ENCODE results near the gene LDHD. TPM values are rescaled to one million over a fixed set of nuclear protein-coding genes. Genes with fewer than 3 reads are reported as not detected.
A peak's percentile ranks its signal among the peaks of the same experiment; 100 is the strongest.

The LDHD gene
- total RNA-seq, 5 donors from 2014 or later (not counting 1 experiment from before 2014, with no cell fraction given), result 0.13 to 0.47 (median 0.26) TPM; not detected in 2

GRCh38 chr16:75087375-75087979 lies 29.1 kb downstream of the LDHD start:
- Histone ChIP-seq H3K36me3 (ENCODE audit: control insufficient read depth in 2 of 2, extremely low read depth in 1 of 2, insufficient read depth in 1 of 2, low read length in 1 of 2) (no peaks in the 10 kb centered on the region), H3K4me3 (ENCODE audit: control insufficient read depth in 1 of 2, extremely low read depth in 1 of 2, low read length in 1 of 2) (no peak overlapping the region), H3K9me3 (no peaks in the 10 kb centered on the region), H3K4me1 (ENCODE audit: control insufficient read depth in 1 of 2, extremely low read depth in 1 of 2, insufficient read depth in 2 of 2, low read length in 2 of 2) (no peaks in the 10 kb centered on the region), H3K27me3 (replicated peaks in 1 of 2; ENCODE audit: control insufficient read depth in 2 of 2, extremely low read depth in 1 of 2, insufficient read depth in 2 of 2, low read length in 1 of 2) (no peaks in the 10 kb centered on the region), H3K27ac (ENCODE audit: low read length) (no peak overlapping the region)
- Mint-ChIP-seq H3K9me3 (no peaks in the 10 kb centered on the region), H3K4me3 (no peak overlapping the region), H3K36me3 (peaks cover 16% of the 10 kb centered on the region), H3K4me1 (peaks cover 4 to 20% (median 12%) of the 10 kb centered on the region in 3 donors), H3K27ac (no peak overlapping the region), H3K27me3 (no peaks in the 10 kb centered on the region)
- POLR2A ChIA-PET, result no interaction called here
- DNase-seq (no peak), ATAC-seq (replicated peaks in 1 of 4) (no peak)
- CTCF ChIA-PET, result no interaction called here
- WGBS (ENCODE audit: insufficient coverage), result 83% methylated on average over 6 of the region's 10 CpGs

DNA sequence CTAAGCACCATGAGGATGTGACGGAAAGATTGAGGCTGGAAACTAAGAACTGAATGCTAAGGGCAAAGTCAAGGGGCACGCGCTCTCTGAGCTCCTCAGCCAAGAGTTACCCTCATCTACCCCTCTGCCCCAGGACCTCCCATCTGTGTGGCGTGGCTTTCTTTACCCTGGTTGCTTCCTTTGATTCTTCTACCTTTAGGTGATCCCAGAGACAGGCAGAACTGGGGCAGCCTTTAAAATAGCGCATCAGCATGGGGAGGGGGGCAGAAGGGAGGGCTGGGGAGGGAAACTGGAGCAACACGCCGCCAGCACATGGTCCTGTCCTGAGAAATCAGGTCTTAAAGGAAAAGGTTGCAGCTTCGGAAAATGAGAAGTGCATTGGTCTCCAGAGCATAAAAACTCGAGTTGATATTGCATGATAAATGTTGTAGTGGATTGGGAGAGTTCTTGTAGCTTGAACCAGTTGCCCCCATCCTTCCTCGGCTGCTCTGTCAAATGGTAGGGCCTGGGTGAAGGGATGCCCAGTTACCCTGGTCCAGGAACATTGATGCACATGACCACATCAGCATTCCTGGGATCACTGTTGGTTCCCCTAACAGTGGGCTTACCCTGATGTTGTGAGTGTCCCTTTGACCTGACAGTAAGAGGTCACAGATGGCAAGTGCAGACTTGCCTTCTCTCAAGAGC lies 29.7 kb downstream of the LDHD start:
- Histone ChIP-seq H3K36me3 (ENCODE audit: control insufficient read depth in 2 of 2, extremely low read depth in 1 of 2, insufficient read depth in 1 of 2, low read length in 1 of 2) (no peaks in the 10 kb centered on the region), H3K4me1 (ENCODE audit: control insufficient read depth in 1 of 2, extremely low read depth in 1 of 2, insufficient read depth in 2 of 2, low read length in 2 of 2) (no peaks in the 10 kb centered on the region), H3K9me3 (no peaks in the 10 kb centered on the region), H3K4me3 (ENCODE audit: control insufficient read depth in 1 of 2, extremely low read depth in 1 of 2, low read length in 1 of 2) (no peak overlapping the region), H3K27me3 (replicated peaks in 1 of 2; ENCODE audit: control insufficient read depth in 2 of 2, extremely low read depth in 1 of 2, insufficient read depth in 2 of 2, low read length in 1 of 2) (no peaks in the 10 kb centered on the region), H3K27ac (ENCODE audit: low read length) (no peak overlapping the region)
- ChIA-PET POLR2A (no interaction called here), CTCF (no interaction called here)
- Mint-ChIP-seq H3K9me3 (no peaks in the 10 kb centered on the region), H3K4me3 (no peak overlapping the region), H3K27me3 (no peaks in the 10 kb centered on the region), H3K4me1 (peaks cover 4 to 20% (median 14%) of the 10 kb centered on the region in 3 donors), H3K27ac (peak overlapping the region in 1 of 2 donors; percentile 1), H3K36me3 (peaks cover 16% of the 10 kb centered on the region)
- DNase-seq (no peak), ATAC-seq (replicated peaks in 1 of 4) (no peak)
- WGBS (ENCODE audit: insufficient coverage), result 91% methylated on average over 5 of the region's 10 CpGs

- Histone ChIP-seq H3K27ac (ENCODE audit: low read length) (no peak overlapping the region), H3K27me3 (replicated peaks in 1 of 2; ENCODE audit: control insufficient read depth in 2 of 2, extremely low read depth in 1 of 2, insufficient read depth in 2 of 2, low read length in 1 of 2) (no peaks in the 10 kb centered on the region), H3K36me3 (ENCODE audit: control insufficient read depth in 2 of 2, extremely low read depth in 1 of 2, insufficient read depth in 1 of 2, low read length in 1 of 2) (no peaks in the 10 kb centered on the region), H3K4me3 (ENCODE audit: control insufficient read depth in 1 of 2, extremely low read depth in 1 of 2, low read length in 1 of 2) (no peak overlapping the region), H3K4me1 (ENCODE audit: control insufficient read depth in 1 of 2, extremely low read depth in 1 of 2, insufficient read depth in 2 of 2, low read length in 2 of 2) (no peaks in the 10 kb centered on the region), H3K9me3 (no peaks in the 10 kb centered on the region)
- Mint-ChIP-seq H3K36me3 (peaks cover 16% of the 10 kb centered on the region), H3K4me3 (no peak overlapping the region), H3K9me3 (no peaks in the 10 kb centered on the region), H3K4me1 (peaks cover 6 to 20% (median 18%) of the 10 kb centered on the region in 3 donors), H3K27ac (peak overlapping the region in 1 of 2 donors; percentile 1), H3K27me3 (no peaks in the 10 kb centered on the region)
- ChIA-PET POLR2A (no interaction called here), CTCF (no interaction called here)
- ATAC-seq (replicated peaks in 1 of 4), result no peak
- no peak for DNase-seq
- 100% methylated on average over 1 of the region's 1 CpG for WGBS (ENCODE audit: insufficient coverage)
Observed at GRCh38 chr16:75086281-75086680, 30.3 kb downstream of the LDHD start.

DNA sequence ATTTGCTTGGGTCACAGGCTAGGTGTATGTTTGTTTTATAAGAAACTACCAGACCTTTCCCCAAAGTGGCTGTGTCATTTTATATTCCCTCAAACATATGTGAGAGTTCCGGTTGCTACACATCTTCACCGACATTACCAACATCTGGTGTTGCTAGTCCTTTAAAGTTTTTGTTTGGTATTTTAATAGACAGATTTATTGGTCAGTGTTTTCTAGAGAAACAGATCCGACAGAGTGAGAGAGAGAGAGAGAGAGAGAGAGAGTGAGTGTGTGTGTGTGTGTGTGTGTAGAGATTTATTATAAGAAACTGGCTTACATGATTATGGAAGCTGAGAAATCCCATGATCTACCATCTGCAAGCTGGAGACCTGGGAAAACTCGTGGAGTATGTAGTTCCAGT lies 31.0 kb downstream of the LDHD start:
- ChIA-PET CTCF (no interaction called here), POLR2A (no interaction called here)
- Histone ChIP-seq H3K36me3 (ENCODE audit: control insufficient read depth in 2 of 2, extremely low read depth in 1 of 2, insufficient read depth in 1 of 2, low read length in 1 of 2) (no peaks in the 10 kb centered on the region), H3K27me3 (replicated peaks in 1 of 2; ENCODE audit: control insufficient read depth in 2 of 2, extremely low read depth in 1 of 2, insufficient read depth in 2 of 2, low read length in 1 of 2) (no peaks in the 10 kb centered on the region), H3K27ac (ENCODE audit: low read length) (no peak overlapping the region), H3K4me1 (ENCODE audit: control insufficient read depth in 1 of 2, extremely low read depth in 1 of 2, insufficient read depth in 2 of 2, low read length in 2 of 2) (no peaks in the 10 kb centered on the region), H3K9me3 (no peaks in the 10 kb centered on the region), H3K4me3 (ENCODE audit: control insufficient read depth in 1 of 2, extremely low read depth in 1 of 2, low read length in 1 of 2) (no peak overlapping the region)
- H3K27me3 Mint-ChIP-seq, result no peaks in the 10 kb centered on the region
- DNase-seq (no peak), ATAC-seq (replicated peaks in 1 of 4) (no peak)
- H3K4me3 Mint-ChIP-seq, result no peak overlapping the region
- H3K4me1 Mint-ChIP-seq, result peaks cover 8 to 20% (median 18%) of the 10 kb centered on the region in 3 donors
- H3K27ac Mint-ChIP-seq, result no peak overlapping the region
- H3K36me3 Mint-ChIP-seq, result peaks cover 16% of the 10 kb centered on the region
- H3K9me3 Mint-ChIP-seq, result no peaks in the 10 kb centered on the region
- WGBS (ENCODE audit: insufficient coverage), result 89% methylated on average over 2 of the region's 4 CpGs

- Mint-ChIP-seq H3K27ac (peak overlapping the region in 1 of 2 donors; percentile 3), H3K36me3 (peaks cover 18% of the 10 kb centered on the region), H3K4me1 (peaks cover 6 to 22% (median 21%) of the 10 kb centered on the region in 3 donors), H3K4me3 (no peak overlapping the region), H3K9me3 (no peaks in the 10 kb centered on the region), H3K27me3 (no peaks in the 10 kb centered on the region)
- ATAC-seq (replicated peaks in 1 of 4) (no peak), DNase-seq (no peak)
- H3K4me1 ChIP-seq (ENCODE audit: control insufficient read depth in 1 of 2, extremely low read depth in 1 of 2, insufficient read depth in 2 of 2, low read length in 2 of 2), result no peaks in the 10 kb centered on the region
- H3K4me3 ChIP-seq (ENCODE audit: control insufficient read depth in 1 of 2, extremely low read depth in 1 of 2, low read length in 1 of 2), result no peak overlapping the region
- CTCF ChIA-PET, result no interaction called here
- H3K9me3 ChIP-seq, result no peaks in the 10 kb centered on the region
- no peaks in the 10 kb centered on the region for H3K27me3 ChIP-seq (replicated peaks in 1 of 2; ENCODE audit: control insufficient read depth in 2 of 2, extremely low read depth in 1 of 2, insufficient read depth in 2 of 2, low read length in 1 of 2)
- H3K27ac ChIP-seq (ENCODE audit: low read length), result no peak overlapping the region
- POLR2A ChIA-PET, result no interaction called here
- 90% methylated on average over 2 of the region's 5 CpGs for WGBS (ENCODE audit: insufficient coverage)
- no peaks in the 10 kb centered on the region for H3K36me3 ChIP-seq (ENCODE audit: control insufficient read depth in 2 of 2, extremely low read depth in 1 of 2, insufficient read depth in 1 of 2, low read length in 1 of 2)
Observed at GRCh38 chr16:75083813-75084212, 32.8 kb downstream of the LDHD start.

DNA sequence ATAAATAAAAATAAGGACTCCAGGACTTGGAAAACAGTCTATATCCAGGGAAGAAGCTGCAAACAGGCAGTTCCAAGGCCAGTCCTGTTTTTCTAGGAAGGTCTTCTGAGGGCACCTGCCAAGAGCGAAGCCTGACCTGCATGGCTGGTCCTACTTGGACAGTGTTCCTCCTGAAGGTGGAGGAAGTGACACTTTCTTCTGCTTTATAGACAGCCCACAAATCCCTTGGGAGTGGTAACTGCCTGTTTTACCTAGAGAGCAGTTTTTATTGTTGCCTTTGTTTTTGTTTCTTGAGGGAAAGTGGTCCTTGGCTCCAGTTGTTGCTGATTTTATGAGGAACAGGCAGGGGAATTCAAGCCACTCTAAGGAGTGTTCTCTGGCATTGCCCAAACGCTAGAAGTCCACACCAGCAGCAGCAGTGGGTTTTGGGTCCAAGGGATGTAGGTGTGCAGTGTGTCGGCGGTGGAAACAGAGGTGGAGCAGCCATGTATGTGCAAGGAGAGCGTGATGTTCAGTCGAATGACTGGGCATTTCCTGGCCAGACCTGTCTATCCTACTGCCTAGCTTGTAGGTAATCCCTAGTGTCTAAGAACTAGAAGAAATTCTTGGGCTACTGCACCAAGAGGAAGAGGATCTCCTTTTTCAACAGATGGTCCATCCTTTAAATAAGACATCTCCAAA lies 35.3 kb downstream of the LDHD start:
- no peak for ATAC-seq (replicated peaks in 1 of 4)
- no peak overlapping the region for H3K4me3 ChIP-seq (ENCODE audit: control insufficient read depth in 1 of 2, extremely low read depth in 1 of 2, low read length in 1 of 2)
- Mint-ChIP-seq H3K4me1 (peaks cover 26 to 38% (median 34%) of the 10 kb centered on the region in 3 donors), H3K4me3 (no peak overlapping the region), H3K27ac (no peak overlapping the region), H3K27me3 (no peaks in the 10 kb centered on the region), H3K9me3 (no peaks in the 10 kb centered on the region), H3K36me3 (peaks cover 21% of the 10 kb centered on the region)
- H3K9me3 ChIP-seq, result no peaks in the 10 kb centered on the region
- CTCF ChIA-PET, result interaction anchor here in 1 of 2 donors (0.5 kb wide), 1 partner anchor 65 kb away, joined by 4 read pairs; no protein-coding TSS in a partner anchor
- no peaks in the 10 kb centered on the region for H3K27me3 ChIP-seq (replicated peaks in 1 of 2; ENCODE audit: control insufficient read depth in 2 of 2, extremely low read depth in 1 of 2, insufficient read depth in 2 of 2, low read length in 1 of 2)
- POLR2A ChIA-PET, result interaction anchor here in 1 of 2 donors (0.5 kb wide), 1 partner anchor 56 kb away, joined by 7 read pairs; no protein-coding TSS in a partner anchor
- DNase-seq, result no peak
- H3K27ac ChIP-seq (ENCODE audit: low read length), result no peak overlapping the region
- no peaks in the 10 kb centered on the region for H3K36me3 ChIP-seq (ENCODE audit: control insufficient read depth in 2 of 2, extremely low read depth in 1 of 2, insufficient read depth in 1 of 2, low read length in 1 of 2)
- 87% methylated on average over 6 of the region's 6 CpGs for WGBS (ENCODE audit: insufficient coverage)
- H3K4me1 ChIP-seq (ENCODE audit: control insufficient read depth in 1 of 2, extremely low read depth in 1 of 2, insufficient read depth in 2 of 2, low read length in 2 of 2), result peaks cover 12 to 16% of the 10 kb centered on the region in 2 experiments
